Muscle layer of duodenum (tissue), 2 donors: Measurements from ENCODE around the gene CCDC71L.

ENCODE experiments used
- H3K27ac ChIP-seq: one replicate; pipeline ENCODE4 v1.7.0; 2013; ENCODE audit warnings: mild to moderate bottlenecking, low read length
- H3K27me3 ChIP-seq: one replicate; pipeline ENCODE4 v1.7.0; 2013; ENCODE audit warnings: low read depth, mild to moderate bottlenecking, control low read depth, low read length
- H3K36me3 ChIP-seq, 2 donors: one replicate each; pipeline ENCODE4 v1.7.0; 2013; ENCODE audit warnings: low read length in 2 of 2, control low read depth in 1 of 2, mild to moderate bottlenecking in 1 of 2; ENCODE audit not compliant: insufficient read depth in 2 of 2, control insufficient read depth in 1 of 2
- H3K4me1 ChIP-seq, 2 donors: one replicate each; pipeline ENCODE4 v1.7.0; 2013; ENCODE audit warnings: low read length in 2 of 2, mild to moderate bottlenecking in 2 of 2, control low read depth in 1 of 2, moderate library complexity in 1 of 2; ENCODE audit not compliant: insufficient read depth in 2 of 2, control insufficient read depth in 1 of 2
- H3K4me3 ChIP-seq, 2 donors: one replicate each; pipeline ENCODE4 v1.7.0; 2013; ENCODE audit warnings: low read length in 2 of 2, low read depth in 1 of 2, mild to moderate bottlenecking in 1 of 2
- H3K9me3 ChIP-seq, 2 donors: one replicate each; pipeline ENCODE4 v1.7.0; 2013; ENCODE audit warnings: low read length in 2 of 2, control low read depth in 1 of 2, mild to moderate bottlenecking in 1 of 2; ENCODE audit not compliant: control insufficient read depth in 1 of 2
- donor health status: healthy.

CCDC71L gene

GRCh38 chr7:106657085-106657991, 3.6 kb downstream of the CCDC71L start:
- H3K27me3 ChIP-seq = no peaks in the 10 kb centered on the region
- H3K36me3 ChIP-seq = no peaks in the 10 kb centered on the region
- H3K4me1 ChIP-seq = peaks cover 12 to 24% of the 10 kb centered on the region in 2 donors
- H3K27ac ChIP-seq = no peak overlapping the region
- no peaks in the 10 kb centered on the region for H3K9me3 ChIP-seq
- H3K4me3 ChIP-seq = peak overlapping the region in 1 of 2 donors; percentile 14

- Histone ChIP-seq H3K4me3 (no peak overlapping the region), H3K27me3 (no peaks in the 10 kb centered on the region), H3K9me3 (no peaks in the 10 kb centered on the region), H3K36me3 (no peaks in the 10 kb centered on the region), H3K27ac (no peak overlapping the region), H3K4me1 (peaks cover 12 to 24% of the 10 kb centered on the region in 2 donors)
Observed at GRCh38 chr7:106655703-106656498, 5.1 kb downstream of the CCDC71L start.

DNA sequence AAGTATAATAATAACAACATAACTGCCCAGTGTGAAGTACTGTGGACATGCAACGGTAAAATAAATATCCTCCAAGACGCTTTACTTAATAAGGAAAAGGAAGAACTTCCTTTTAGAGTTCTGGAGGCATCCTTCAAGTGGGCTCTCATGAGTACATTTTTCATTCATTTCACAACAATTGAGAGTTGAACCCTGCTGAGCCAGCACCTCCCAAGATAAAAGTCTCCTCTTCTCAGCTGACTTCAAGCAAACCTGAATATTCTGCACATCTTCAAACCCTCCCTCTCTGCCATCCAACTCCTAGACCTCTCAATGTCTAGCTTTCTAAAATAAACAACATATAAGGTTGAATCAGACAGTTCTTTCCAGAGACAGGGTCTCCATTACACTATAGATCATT, 7.5 kb downstream of the CCDC71L start:
- H3K4me3 ChIP-seq = no peak overlapping the region
- no peaks in the 10 kb centered on the region for H3K36me3 ChIP-seq
- H3K9me3 ChIP-seq = no peaks in the 10 kb centered on the region
- peaks cover 7 to 13% of the 10 kb centered on the region in 2 donors for H3K4me1 ChIP-seq
- H3K27ac ChIP-seq = no peak overlapping the region
- no peaks in the 10 kb centered on the region for H3K27me3 ChIP-seq

DNA sequence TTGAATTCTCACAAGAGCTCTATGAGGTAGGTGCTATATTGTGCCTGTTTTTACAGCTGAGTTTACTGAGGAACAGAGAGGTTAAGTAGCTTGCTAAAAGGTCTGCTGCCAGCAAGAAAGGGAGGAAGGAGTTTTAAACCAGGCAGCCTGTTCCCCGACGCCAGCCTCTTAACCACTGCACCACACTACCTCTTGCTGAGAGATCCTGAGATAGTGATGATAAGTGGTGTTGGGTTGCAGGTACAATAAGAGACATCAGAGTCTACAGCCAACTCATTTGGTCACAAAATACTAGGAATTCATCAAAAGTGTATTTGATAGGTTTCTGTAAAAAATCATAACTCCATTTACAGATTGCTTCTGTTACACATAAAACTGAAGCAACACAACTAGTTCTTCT, 8.0 kb downstream of the CCDC71L start:
- no peaks in the 10 kb centered on the region for H3K27me3 ChIP-seq
- no peak overlapping the region for H3K4me3 ChIP-seq
- no peaks in the 10 kb centered on the region for H3K36me3 ChIP-seq
- H3K9me3 ChIP-seq = no peaks in the 10 kb centered on the region
- no peak overlapping the region for H3K27ac ChIP-seq
- peaks cover 6 to 7% of the 10 kb centered on the region in 2 donors for H3K4me1 ChIP-seq

GRCh38 chr7:106652092-106652491, 8.9 kb downstream of the CCDC71L start:
- no peak overlapping the region for H3K4me3 ChIP-seq
- H3K27ac ChIP-seq = no peak overlapping the region
- H3K9me3 ChIP-seq = no peaks in the 10 kb centered on the region
- H3K36me3 ChIP-seq = no peaks in the 10 kb centered on the region
- H3K27me3 ChIP-seq = no peaks in the 10 kb centered on the region
- peaks cover 2% of the 10 kb centered on the region in 2 donors for H3K4me1 ChIP-seq

DNA sequence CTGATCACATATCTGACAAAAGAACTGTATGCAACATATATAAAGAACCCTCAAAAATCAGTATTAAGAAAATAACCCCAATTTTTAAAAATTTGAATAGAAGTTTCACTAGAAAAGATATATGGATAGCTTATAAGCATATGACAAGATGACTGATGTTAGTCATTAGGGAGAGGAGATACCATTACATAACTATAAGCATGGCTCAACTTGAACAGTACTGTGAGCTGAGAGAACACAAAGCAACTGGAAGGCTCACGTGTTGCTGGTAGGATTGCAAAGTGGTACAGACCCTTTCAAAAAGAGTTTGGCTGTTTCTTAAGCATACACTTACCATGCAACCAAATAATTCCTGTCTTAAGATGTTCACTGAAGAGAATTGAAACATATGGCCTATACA, 14.7 kb downstream of the CCDC71L start:
- no peak overlapping the region for H3K4me3 ChIP-seq
- H3K4me1 ChIP-seq = no peaks in the 10 kb centered on the region
- no peaks in the 10 kb centered on the region for H3K9me3 ChIP-seq
- H3K27me3 ChIP-seq = no peaks in the 10 kb centered on the region
- no peaks in the 10 kb centered on the region for H3K36me3 ChIP-seq
- H3K27ac ChIP-seq = no peak overlapping the region

DNA sequence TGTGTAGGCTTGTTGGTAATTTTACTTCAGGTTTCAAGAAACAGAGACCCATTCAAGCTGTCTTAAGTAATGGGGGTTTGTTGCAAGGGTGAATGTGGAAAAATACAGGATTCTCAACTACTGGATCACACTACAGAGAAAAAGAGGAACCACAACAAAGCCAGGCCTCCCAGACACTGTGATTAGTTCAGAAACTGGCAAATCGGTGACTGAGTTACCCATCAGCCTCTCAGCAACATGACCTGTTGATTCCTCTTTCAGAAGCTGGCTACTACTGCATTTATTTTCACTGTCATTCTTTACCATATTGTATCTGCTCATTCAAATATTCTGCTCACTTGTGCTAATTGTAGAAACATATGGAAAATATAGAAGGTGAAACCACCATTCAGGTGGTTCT, 16.0 kb downstream of the CCDC71L start:
- Histone ChIP-seq H3K27me3 (no peaks in the 10 kb centered on the region), H3K36me3 (no peaks in the 10 kb centered on the region), H3K4me3 (no peak overlapping the region), H3K9me3 (no peaks in the 10 kb centered on the region), H3K4me1 (no peaks in the 10 kb centered on the region), H3K27ac (no peak overlapping the region)

DNA sequence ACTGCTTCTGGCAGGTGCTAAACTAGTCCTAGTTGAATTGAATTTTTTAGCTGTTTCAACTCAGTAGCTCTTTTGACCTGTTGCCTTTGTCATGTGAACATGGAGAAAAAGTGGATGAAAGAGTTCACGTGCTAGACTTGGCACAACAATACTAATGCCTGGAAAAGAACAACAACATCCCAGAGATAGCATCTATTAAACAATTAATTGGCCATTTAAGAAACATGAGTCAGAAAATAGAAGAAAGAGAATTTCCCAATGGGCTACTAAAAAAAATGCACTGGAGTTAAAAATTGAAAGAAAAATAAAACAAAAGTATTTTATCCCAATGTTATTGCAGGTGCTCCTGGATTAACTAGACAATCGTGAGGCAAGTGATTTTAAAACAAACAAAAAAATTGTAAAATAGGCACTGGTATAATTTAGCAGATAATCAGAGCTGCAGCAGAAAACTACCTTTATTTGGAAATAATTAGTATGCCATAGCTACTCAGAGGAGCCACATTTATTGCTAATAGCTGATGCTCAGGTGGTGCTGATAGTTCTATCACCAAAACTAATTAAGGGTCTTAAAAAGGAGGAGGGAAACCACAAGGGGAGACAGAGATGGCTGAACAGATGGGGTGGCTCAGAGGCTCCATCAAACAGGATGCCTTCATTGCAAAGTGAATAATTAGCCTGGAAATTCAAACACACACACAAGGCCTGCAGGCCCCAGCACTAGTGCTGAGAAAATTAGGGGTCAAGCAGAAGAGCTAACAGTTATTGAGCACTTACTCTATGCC, 17.6 kb downstream of the CCDC71L start:
- H3K4me1 ChIP-seq = no peaks in the 10 kb centered on the region
- no peak overlapping the region for H3K4me3 ChIP-seq
- no peaks in the 10 kb centered on the region for H3K27me3 ChIP-seq

DNA sequence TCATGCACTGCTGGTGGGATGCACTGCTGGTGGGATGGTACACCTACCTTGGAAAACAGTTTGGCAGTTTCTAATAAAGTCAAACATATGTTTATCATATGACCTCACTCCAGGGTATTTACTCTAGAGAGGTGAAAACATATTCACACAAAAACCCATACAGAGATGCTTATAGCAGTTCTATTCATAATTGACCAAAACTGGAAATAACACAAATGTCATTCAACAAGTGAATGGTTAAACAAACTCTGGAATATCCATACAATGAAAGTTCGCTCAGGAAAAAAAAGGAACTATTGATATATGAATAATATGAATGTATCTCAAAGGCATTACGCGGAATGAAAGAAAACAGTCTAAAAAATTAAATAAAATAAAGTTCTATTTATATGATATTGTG, 19.5 kb downstream of the CCDC71L start:
- H3K9me3 ChIP-seq = no peaks in the 10 kb centered on the region

More for the DNA sequence above, 17.6 kb downstream of the CCDC71L start:
- Histone ChIP-seq H3K27ac (no peak overlapping the region), H3K9me3 (no peaks in the 10 kb centered on the region), H3K36me3 (no peaks in the 10 kb centered on the region)

GRCh38 chr7:106640368-106641141, 20.4 kb downstream of the CCDC71L start:
- H3K27me3 ChIP-seq = no peaks in the 10 kb centered on the region
- no peaks in the 10 kb centered on the region for H3K9me3 ChIP-seq
- H3K36me3 ChIP-seq = no peaks in the 10 kb centered on the region
- H3K27ac ChIP-seq = no peak overlapping the region
- no peaks in the 10 kb centered on the region for H3K4me1 ChIP-seq
- no peak overlapping the region for H3K4me3 ChIP-seq

More for the DNA sequence above, 19.5 kb downstream of the CCDC71L start:
- H3K27me3 ChIP-seq = no peaks in the 10 kb centered on the region
- H3K4me3 ChIP-seq = no peak overlapping the region
- H3K4me1 ChIP-seq = no peaks in the 10 kb centered on the region
- no peaks in the 10 kb centered on the region for H3K36me3 ChIP-seq
- H3K27ac ChIP-seq = no peak overlapping the region
